ENCODE results near the gene NT5C3B.
"Not testable (repeated sequence)": the region's sequence is repeated elsewhere in the genome, so short reads cannot be mapped to it uniquely, and the experiment has no call there.

The NT5C3B gene

GRCh38 chr17:41839448-41839847 is 3.4 kb upstream of the NT5C3B start:
- not testable (repeated sequence) for DNase-seq (ENCODE audit: low read depth)

DNA sequence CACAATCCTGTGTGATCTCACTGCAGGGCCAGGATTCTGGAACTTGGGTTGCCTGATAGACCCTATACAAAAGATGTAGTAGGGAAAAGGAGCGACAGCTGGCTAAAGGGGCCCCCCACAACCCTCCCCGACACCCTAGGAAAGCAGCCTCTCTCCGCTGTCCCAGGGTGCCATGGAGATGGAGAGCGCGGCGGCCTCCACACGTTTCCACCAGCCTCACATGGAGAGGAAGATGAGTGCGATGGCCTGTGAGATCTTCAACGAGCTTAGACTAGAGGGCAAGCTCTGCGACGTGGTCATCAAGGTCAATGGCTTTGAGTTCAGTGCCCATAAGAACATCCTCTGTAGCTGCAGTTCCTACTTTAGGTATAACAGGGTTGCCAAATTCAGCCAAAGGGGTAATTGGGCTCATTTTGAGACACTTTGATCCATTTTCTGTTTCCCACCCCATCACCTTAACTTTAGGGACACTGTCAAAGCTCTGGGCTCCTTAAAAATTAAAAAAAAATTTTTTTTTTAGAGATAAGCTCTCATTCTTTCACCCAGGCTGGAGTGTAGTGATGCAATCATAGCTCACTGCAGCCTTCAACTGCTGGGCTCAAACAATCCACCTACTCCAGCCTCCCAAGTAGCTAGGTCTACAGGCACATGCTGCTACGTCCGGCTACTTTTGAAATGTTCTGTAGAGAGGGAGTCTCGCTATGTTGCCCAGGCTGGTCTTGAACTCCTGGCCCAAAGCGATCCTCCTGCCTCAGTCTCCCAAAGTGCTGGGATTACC is 1.9 kb upstream of the NT5C3B start, which contains the start of gene KLHL10:
Gene KLHL10, plus strand, starts transcription at position 65 of the 778 bp plus-strand sequence. Its CDS starts 108 bp downstream, at position 173.
- DNase-seq (ENCODE audit: low read depth), result no peak

- no peak for DNase-seq (ENCODE audit: low read depth)
Measured at GRCh38 chr17:41836550-41837196, 641 bp upstream of the NT5C3B start.

- no peak for DNase-seq (ENCODE audit: low read depth)
Measured at GRCh38 chr17:41835214-41835799, 725 bp downstream of the NT5C3B start.

- not testable (repeated sequence) for DNase-seq (ENCODE audit: low read depth)
Measured at GRCh38 chr17:41829961-41830360, 6.1 kb downstream of the NT5C3B start.

DNA sequence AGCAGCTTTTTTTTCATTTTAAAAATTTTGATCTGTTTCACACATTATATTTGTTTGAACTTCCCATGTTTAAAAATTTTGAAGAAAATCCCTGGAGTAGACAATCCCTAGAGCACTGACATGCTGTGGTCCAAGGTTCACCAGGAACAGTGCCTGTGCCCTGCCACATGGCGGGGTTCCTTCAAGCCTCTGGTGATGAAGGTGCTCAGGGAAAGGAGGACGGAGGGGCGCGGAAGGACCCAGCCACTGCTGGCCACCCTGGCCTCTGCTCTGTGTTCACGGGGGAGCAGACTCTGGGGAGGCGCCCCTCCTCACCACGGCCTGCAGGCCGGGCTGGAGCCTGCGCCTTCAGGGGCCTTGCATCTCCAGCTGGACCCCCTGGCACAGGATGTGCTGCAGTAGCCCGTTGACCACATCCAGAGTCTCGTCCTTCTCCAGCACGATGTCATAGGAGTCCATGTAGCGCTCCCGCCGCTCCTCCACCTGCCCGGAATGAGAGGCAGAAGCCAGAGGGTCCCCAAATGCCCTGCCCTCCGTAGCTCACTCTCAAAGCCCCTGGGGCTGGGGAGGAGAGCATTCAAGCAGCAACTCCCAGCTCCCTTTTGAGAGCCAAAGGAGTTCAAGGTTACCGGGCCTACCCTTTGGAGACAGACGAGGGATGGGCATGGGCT is 10.7 kb downstream of the NT5C3B start:
- no peak for DNase-seq (ENCODE audit: low read depth)

GRCh38 chr17:41824086-41824485 is 11.9 kb downstream of the NT5C3B start:
- no peak for DNase-seq (ENCODE audit: low read depth)

GRCh38 chr17:41823580-41823979 is 12.5 kb downstream of the NT5C3B start:
- no peak for DNase-seq (ENCODE audit: low read depth)

DNA sequence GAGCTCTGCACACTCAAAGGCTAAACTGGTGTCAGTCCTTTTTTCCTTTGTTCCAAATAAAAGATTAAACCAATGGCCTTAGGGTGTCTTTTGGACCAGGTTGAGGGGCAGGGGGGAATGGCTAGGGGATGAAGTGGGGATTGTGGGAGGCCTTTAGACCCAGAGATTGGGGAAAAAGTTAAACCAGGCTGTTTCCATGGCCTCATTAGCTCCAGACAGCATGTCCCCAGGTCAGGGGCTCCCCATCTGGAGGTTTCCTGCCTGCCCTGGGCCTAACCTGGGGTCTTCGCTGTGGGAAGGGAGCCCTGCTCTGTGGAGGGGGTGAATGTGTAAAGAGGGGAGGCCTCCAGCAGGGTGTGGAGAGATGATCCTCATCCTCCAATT is 12.9 kb downstream of the NT5C3B start:
- no peak for DNase-seq (ENCODE audit: low read depth)

- DNase-seq (ENCODE audit: low read depth), result no peak
Measured at GRCh38 chr17:41822216-41823140, 13.6 kb downstream of the NT5C3B start.

GRCh38 chr17:41821776-41822175 is 14.3 kb downstream of the NT5C3B start:
- no peak for DNase-seq (ENCODE audit: low read depth)

DNA sequence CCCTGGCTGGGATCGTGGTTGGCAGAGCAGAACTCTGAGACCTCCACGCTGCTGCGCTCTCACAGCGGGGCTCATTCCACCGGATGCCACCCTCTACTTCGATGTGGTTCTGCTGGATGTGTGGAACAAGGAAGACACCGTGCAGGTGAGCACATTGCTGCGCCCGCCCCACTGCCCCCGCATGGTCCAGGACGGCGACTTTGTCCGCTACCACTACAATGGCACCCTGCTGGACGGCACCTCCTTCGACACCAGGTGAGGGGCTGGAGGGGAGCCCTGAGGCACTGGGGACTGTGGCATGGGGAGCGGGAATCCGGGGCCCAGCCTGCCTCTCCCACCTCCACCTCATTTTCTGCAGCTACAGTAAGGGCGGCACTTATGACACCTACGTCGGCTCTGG is 18.0 kb downstream of the NT5C3B start:
- no peak for DNase-seq (ENCODE audit: low read depth)

DNA sequence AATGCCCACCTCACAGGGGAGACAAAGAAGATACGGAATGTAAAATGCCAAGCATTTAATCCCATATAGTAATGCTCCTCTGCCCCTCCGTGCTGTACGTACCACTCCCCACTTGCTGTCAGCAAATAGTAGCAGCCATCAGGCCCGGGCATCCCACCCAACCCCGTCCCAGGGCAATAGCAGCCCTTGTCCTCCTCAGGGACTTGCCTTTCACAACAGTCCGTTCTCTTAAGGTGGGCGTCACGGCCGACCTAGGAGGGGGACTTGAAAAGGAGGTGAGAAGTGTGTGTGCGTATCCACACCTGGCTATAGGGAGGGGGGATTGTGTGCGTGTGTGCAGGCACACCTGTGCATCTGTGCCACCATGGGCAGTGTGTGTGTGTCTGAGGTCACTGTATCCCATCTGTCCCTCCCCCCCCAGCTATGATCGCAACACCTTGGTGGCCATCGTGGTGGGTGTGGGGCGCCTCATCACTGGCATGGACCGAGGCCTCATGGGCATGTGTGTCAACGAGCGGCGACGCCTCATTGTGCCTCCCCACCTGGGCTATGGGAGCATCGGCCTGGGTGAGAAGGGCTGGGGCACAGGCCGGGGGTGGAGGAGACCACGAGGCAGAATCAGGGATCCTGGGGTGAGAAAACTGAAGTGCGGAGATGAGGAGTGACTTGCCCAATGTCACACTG is 19.3 kb downstream of the NT5C3B start:
- DNase-seq (ENCODE audit: low read depth), result no peak

- no peak for DNase-seq (ENCODE audit: low read depth)
Measured at GRCh38 chr17:41814195-41814594, 21.8 kb downstream of the NT5C3B start.

DNA sequence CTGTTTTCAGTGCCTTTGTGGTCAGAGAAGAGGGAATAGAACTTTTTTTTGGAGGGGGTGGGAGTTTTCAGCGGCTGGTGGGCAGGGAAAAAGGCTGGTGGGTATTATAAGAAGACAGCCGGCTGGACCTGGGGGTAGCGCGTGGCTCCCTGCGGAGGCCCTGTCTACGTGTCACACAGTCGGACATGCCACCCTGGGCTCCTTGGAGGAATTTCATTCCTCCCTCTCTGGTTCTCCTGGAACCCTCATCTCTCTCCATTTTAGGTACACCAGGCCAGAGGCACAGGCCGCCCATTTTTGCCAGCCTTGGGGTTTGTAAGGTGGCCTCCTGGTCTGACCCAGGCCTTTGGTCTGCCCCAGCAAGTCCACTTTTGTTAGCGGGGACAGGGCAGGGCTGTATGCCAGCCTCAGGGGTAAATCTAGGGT is 22.3 kb downstream of the NT5C3B start:
- DNase-seq (ENCODE audit: low read depth), result no peak

DNA sequence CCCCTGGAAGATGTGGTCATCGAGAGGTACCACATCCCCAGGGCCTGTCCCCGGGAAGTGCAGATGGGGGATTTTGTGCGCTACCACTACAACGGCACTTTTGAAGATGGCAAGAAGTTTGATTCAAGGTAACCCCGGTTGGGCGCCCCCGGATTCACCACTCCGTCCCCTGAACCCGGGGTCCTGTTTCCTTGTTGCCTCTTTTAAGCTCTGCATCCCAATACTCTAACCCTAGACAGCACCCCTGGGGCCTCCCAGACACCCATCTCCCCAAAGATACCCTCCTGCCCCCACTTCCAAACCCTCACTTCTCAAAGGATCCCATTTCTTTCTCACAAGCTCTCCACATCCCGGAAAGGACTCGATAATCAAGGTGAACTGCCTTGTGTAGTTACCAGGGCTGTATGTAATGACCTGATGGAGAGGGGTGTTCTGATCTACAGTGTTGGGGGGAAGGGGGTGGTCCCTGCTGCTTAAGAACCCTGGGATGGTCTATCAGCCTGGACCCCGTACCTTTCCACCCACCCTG is 22.8 kb downstream of the NT5C3B start:
- DNase-seq (ENCODE audit: low read depth), result no peak

DNA sequence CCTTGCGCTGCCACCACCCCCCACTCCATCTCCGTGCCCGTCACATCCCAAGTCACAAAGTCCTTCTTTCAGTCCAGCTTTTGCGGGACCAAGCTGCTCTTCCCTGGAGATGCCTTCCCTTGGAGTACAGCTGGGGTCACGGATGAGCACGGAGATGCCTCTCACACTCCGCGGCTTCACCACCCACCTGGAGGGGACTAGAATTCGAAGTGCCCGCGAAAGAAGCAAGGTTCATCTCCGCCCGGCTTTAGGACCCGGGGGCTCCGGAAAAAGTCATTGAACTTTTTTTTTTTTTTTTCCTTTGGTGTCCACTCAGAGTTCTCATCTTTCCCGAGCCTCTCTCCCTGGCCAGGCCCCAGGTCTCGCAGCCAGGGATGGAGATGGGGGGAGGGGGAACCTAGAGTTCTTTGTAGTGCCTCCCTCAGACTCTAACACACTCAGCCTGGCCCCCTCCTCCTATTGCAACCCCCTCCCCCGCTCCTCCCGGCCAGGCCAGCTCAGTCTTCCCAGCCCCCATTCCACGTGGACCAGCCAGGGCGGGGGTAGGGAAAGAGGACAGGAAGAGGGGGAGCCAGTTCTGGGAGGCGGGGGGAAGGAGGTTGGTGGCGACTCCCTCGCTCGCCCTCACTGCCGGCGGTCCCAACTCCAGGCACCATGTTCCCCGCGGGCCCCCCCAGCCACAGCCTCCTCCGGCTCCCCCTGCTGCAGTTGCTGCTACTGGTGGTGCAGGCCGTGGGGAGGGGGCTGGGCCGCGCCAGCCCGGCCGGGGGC is 23.5 kb downstream of the NT5C3B start, which contains the start of gene FKBP10:
Gene FKBP10, plus strand, starts transcription at position 624 of the 771 bp plus-strand sequence. Its CDS starts 31 bp downstream, at position 655.
- DNase-seq (ENCODE audit: low read depth), result peak; percentile 30

GRCh38 chr17:41811549-41812380 is 24.3 kb downstream of the NT5C3B start, which contains the start of gene P3H4:
TSS of gene P3H4 (minus strand) at chr17:41811949. CDS start at chr17:41811915, 34 bp downstream.
- DNase-seq (ENCODE audit: low read depth), result peak; percentile 65

All from activated T-cell treated with anti-CD3 and anti-CD28 coated beads for 1 hour (primary cell).